Measurements from ENCODE around the gene GALT. TPM values are rescaled to one million over a fixed set of nuclear protein-coding genes. Genes with fewer than 3 reads are reported as not detected.

The GALT gene
- total RNA-seq, 1 donor from 2014 or later: 52.5 TPM

DNA sequence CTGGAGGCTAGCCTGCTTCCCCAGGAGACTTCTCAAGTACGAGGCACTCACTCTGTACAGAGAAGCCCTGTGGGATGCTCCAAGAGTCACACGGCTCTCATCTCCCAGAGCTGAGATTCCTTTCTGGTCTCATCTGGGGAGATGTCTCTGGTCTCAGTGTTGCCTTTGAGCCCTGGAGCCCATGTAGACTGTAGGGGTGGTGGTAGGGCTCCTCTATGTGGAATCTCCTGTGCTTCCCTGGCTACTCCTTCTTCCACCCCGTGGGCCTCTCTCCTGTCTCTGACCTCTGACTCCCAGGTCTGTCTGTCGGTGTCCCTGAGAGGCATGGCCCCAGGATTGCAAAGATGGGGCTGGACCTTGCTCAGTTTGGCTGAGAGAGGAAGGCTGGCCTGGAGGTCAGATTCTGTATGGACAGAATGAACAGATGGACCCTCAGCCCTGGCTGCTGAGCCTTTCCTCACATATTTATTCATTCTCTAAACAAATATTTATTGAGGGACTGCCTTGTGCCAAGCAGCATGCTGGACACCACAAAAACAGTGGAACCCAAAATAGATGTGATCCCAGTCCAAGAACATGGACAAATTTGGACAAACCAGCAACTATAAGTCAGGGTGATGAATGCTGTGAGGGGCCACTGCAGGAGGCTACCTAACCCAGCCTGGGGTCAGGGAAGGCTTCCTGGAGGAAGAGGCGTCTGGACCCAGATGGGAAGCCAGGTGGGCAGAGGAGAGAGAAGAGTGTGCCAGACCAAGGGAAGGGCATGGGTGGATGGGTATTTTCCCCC, 42.0 kb downstream of the GALT start:
- Histone ChIP-seq H3K27ac (no peak overlapping the region), H3K4me1 (peaks cover 12% of the 10 kb centered on the region), H3K36me3 (no peaks in the 10 kb centered on the region), H3K4me3 (no peak overlapping the region), H3K27me3 (no peaks in the 10 kb centered on the region), H3K9me3 (no peaks in the 10 kb centered on the region)
- intact Hi-C loops (cut with DNase I): no loop called here
- no peak for TF ChIP-seq POLR2AphosphoS5 (IDR thresholded peaks at IDR 0.05; ENCODE audit: insufficient read depth in 1 of 2, low read depth in 1 of 2)
- TF ChIP-seq, protein P1, sequence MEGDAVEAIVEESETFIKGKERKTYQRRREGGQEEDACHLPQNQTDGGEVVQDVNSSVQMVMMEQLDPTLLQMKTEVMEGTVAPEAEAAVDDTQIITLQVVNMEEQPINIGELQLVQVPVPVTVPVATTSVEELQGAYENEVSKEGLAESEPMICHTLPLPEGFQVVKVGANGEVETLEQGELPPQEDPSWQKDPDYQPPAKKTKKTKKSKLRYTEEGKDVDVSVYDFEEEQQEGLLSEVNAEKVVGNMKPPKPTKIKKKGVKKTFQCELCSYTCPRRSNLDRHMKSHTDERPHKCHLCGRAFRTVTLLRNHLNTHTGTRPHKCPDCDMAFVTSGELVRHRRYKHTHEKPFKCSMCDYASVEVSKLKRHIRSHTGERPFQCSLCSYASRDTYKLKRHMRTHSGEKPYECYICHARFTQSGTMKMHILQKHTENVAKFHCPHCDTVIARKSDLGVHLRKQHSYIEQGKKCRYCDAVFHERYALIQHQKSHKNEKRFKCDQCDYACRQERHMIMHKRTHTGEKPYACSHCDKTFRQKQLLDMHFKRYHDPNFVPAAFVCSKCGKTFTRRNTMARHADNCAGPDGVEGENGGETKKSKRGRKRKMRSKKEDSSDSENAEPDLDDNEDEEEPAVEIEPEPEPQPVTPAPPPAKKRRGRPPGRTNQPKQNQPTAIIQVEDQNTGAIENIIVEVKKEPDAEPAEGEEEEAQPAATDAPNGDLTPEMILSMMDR (IDR thresholded peaks at IDR 0.05): no peak
- no peak for TF ChIP-seq POLR2A (IDR thresholded peaks at IDR 0.05)
- no peak for DNase-seq (ENCODE audit: extremely low spot score in 2 of 2)

DNA sequence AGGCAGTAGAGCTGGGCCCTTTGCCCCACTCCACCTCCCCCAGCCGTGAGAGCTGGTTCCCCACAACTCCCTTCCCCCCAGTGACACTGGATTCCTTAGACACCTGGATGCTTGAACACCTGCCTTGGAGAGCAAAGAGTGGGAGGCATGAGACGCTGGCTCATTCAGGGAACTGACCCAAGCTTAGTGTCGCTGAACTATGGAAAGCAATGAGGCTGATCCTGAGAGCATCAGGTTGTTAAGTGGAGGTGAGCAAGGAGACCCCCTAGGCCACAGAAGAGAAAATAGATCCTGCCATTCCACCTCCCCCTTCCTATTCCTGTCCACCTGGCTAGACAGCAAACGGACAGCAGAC, 42.6 kb downstream of the GALT start:
- Histone ChIP-seq H3K4me3 (no peak overlapping the region), H3K4me1 (peaks cover 12% of the 10 kb centered on the region), H3K36me3 (no peaks in the 10 kb centered on the region), H3K27ac (no peak overlapping the region), H3K27me3 (no peaks in the 10 kb centered on the region), H3K9me3 (no peaks in the 10 kb centered on the region)
- intact Hi-C loops (cut with DNase I): no loop called here
- TF ChIP-seq POLR2A (IDR thresholded peaks at IDR 0.05): no peak
- TF ChIP-seq POLR2AphosphoS5 (IDR thresholded peaks at IDR 0.05; ENCODE audit: insufficient read depth in 1 of 2, low read depth in 1 of 2): no peak
- TF ChIP-seq, protein P1 (IDR thresholded peaks at IDR 0.05): no peak
- DNase-seq (ENCODE audit: extremely low spot score in 2 of 2): no peak

DNA sequence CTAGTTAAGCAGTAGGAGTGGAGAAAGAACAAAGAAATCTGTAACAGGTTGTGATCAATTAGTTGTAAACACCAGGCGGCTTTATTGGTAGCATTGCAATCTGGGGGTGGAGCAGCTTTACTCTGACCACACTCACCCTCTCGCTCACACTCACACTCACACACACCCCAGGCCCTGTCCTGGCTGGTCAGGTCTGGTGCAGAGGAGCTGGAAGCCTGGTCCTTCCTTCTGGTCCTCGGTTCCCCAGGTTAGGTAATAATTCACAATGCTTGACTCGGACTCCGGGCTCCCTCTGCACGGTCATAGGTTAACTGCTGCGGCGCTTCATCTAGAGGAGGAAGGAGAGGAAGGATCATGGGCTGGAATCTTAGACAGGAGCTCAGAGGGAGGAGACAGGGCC, 43.0 kb downstream of the GALT start:
- H3K9me3 ChIP-seq: no peaks in the 10 kb centered on the region
- no peak for TF ChIP-seq POLR2AphosphoS5 (IDR thresholded peaks at IDR 0.05; ENCODE audit: insufficient read depth in 1 of 2, low read depth in 1 of 2)
- no peak for DNase-seq (ENCODE audit: extremely low spot score in 2 of 2)
- H3K4me1 ChIP-seq: peaks cover 12% of the 10 kb centered on the region
- no peak overlapping the region for H3K27ac ChIP-seq
- H3K4me3 ChIP-seq: no peak overlapping the region
- H3K27me3 ChIP-seq: no peaks in the 10 kb centered on the region
- no peaks in the 10 kb centered on the region for H3K36me3 ChIP-seq
- intact Hi-C loops (cut with DNase I): no loop called here

DNA sequence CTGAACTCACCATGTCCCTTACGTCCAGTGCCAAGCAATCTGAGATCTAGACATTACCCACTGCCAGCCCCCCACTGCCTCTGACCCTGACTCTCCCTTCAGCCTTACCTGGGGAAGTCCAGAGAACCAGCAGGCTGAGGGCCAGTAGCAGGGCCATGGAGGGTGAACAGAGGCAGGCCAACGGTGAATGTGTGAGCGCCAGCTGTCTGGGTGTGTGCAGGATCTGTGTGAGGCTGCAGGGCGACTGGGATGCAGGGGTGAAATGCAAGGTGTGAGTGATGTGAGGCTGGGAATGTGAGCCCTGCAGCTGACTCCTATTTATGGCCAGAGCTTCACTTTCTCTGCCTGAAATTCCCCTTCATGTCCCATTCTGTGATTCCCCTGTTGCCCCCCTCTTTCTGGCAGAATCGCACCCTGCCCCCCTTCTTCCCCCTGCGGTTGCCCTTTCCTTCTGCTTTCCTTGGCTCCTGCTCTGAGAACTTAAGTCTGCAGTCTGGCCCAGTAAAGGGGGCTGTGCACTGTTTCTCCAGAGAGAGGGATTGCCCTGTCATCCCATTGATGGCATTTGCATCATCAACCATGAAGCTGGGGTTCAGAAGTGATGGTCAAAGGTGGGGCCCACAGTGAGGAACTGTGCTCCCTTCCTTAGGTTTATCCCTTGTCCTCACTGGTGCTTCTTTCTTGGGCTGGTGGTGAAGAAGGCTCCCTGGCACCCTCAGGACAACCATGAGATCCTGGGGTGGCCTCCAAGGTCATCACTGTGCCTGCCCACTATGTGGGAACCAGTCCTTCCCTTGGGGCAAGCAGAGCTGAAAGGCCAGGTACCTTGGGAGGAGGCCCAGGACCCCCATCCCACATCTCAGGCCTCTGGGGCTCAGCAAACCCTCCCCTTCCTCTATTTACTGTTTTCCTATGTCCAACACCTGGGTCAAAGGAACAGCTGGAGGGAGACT, 44.8 kb downstream of the GALT start, which contains the start of gene CCL19:
Gene CCL19 (minus strand): TSS at position 294 of the 953 bp plus-strand sequence. CDS start 137 bp downstream, at position 157.
- Histone ChIP-seq H3K4me1 (peaks cover 12% of the 10 kb centered on the region), H3K27ac (no peak within 1 kb of the TSS), H3K4me3 (no peak within 1 kb of the TSS), H3K27me3 (no peaks in the 10 kb centered on the region), H3K9me3 (no peaks in the 10 kb centered on the region), H3K36me3 (no peaks in the 10 kb centered on the region)
- intact Hi-C loops (cut with DNase I): no loop called here
- no peak for DNase-seq (ENCODE audit: extremely low spot score in 2 of 2)
- no peak for TF ChIP-seq POLR2A (IDR thresholded peaks at IDR 0.05)
- no peak for TF ChIP-seq POLR2AphosphoS5 (IDR thresholded peaks at IDR 0.05; ENCODE audit: insufficient read depth in 1 of 2, low read depth in 1 of 2)
- TF ChIP-seq, protein P1 (IDR thresholded peaks at IDR 0.05): no peak

DNA sequence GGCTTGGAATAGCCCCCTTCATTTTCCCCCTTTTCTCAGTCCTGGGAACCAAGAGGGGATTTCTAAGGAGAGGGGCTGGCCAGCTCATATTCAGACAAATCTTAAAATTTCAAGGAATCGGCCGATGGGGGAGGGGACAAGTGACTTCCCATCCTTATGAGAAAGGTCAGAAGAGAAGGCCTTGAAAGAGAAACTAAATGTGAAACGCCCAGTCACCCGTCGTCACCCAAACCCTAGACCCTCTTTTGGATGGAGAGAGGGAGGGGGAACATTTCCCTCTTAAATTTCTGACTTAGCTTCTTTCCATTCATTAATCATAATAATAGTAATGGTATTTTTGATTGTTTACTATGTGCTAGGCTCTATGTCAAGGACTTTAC, 45.5 kb downstream of the GALT start:
- DNase-seq (ENCODE audit: extremely low spot score in 2 of 2): no peak
- H3K4me1 ChIP-seq: peaks cover 12% of the 10 kb centered on the region
- intact Hi-C loops (cut with DNase I): no loop called here
- no peaks in the 10 kb centered on the region for H3K9me3 ChIP-seq
- H3K27ac ChIP-seq: no peak overlapping the region
- no peaks in the 10 kb centered on the region for H3K36me3 ChIP-seq
- H3K27me3 ChIP-seq: no peaks in the 10 kb centered on the region
- TF ChIP-seq POLR2A (IDR thresholded peaks at IDR 0.05): no peak
- TF ChIP-seq, protein P1 (IDR thresholded peaks at IDR 0.05): no peak
- TF ChIP-seq POLR2AphosphoS5 (IDR thresholded peaks at IDR 0.05; ENCODE audit: insufficient read depth in 1 of 2, low read depth in 1 of 2): no peak
- H3K4me3 ChIP-seq: no peak overlapping the region

Data from vagina (tissue), 2 donors.